KBM-7 (cell line): ENCODE data around the gene HGF.

Experiments
- DNase-seq: peaks from one replicate; pipeline ENCODE4 v3.0.0-alpha.2; 2015
- in situ Hi-C: fragments of 300-500 bp; cut with MboI; formaldehyde crosslinking; loops from 2 replicates; pipeline ENCODE4 v1.14.3; 2020; ENCODE audit warnings: low sequenced_read_pairs, low pct_unique_long_range_greater_than_20kb, mixed read lengths

Gene HGF

GRCh38 chr7:81690688-81691087 is 79.2 kb downstream of the HGF start:
- no peak for DNase-seq
- in situ Hi-C loops, result no loop called here

DNA sequence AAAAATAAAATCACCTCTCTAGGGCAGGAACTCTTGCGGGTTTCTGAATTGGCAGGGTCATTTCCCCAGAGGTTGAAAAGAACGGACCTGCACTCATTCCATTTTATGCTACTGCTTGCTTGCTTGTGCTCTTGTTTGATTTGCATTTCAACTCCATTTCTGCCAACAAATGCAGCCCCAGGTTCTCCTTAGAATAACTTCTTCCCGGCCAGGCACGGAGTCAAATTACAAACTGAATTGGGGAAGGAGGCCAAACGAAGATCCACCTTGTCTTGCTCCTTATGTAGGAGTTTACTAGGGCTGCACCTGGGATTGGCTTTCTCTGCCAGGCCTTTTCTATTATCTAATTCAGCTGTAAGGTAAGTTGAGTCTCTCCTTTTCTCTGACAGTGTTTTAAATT is 79.6 kb downstream of the HGF start:
- DNase-seq, result no peak
- in situ Hi-C loops, result no loop called here

DNA sequence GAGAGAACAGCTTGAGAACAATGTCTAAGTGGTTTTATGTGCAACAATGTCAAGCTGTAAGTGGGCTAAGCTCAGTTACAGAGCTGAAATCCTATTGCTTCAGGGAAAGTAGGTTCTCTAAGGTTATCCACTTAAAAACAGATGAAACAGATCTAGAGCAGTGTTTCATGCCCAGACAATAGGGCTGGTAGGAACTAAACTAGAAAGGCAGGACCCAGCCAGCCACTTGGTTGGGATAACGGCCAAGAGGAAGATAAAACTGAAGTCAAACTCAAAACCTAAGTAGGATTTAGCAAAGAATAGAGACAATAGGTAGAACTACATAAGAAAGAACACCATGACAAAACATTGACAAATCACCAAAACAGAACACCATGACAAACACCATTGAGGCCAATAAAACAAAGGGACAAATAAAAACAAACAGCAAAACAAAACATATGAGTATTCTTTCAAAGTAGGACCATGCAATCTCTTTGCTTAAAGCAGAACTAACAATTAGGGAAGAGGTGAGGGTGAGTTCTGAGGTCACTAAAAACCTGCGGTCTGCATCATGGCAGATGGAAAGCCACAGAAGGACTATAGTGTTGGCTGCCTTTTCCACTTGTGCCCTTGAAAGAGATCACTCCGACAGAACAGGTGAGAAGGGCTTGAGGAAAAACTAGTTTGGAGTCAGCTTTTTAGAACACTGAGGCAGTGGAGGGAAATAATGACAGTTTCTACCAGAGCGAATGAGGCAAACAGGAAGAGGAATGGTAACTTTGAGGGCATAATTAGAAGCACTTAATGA is 81.0 kb downstream of the HGF start:
- in situ Hi-C loops, result no loop called here

GRCh38 chr7:81687062-81687461 is 82.8 kb downstream of the HGF start:
- DNase-seq, result no peak
- in situ Hi-C loops, result no loop called here

More for the DNA sequence above, 81.0 kb downstream of the HGF start:
- peak; percentile 60 for DNase-seq

DNA sequence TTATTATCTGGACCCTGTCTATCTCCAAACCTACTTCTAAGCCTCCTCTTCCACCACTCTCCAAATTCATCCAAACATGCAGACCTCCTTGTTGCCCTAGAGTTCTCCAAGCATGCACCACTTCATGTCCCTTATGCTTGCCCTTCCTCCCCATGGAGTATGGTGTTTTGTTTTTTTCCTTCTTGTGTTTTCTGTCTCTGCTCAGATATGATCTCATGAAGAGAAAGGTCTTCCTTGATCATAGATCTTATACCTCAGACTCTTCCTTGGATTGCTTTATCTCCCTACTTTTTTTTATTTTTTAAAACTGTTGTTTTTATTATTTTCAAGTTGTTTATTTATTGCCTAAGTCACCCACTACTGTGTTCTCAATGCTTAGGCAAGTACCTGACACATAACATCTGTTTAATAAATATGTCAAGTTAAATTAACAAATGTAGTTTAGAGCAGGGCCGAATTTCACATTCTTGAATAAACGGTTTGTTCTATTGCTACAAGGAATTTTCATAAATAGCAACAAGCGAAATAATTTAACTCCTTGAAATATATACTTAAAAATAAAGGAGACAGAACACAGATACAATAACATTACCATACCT is 84.5 kb downstream of the HGF start:
- in situ Hi-C loops, result no loop called here
- no peak for DNase-seq

DNA sequence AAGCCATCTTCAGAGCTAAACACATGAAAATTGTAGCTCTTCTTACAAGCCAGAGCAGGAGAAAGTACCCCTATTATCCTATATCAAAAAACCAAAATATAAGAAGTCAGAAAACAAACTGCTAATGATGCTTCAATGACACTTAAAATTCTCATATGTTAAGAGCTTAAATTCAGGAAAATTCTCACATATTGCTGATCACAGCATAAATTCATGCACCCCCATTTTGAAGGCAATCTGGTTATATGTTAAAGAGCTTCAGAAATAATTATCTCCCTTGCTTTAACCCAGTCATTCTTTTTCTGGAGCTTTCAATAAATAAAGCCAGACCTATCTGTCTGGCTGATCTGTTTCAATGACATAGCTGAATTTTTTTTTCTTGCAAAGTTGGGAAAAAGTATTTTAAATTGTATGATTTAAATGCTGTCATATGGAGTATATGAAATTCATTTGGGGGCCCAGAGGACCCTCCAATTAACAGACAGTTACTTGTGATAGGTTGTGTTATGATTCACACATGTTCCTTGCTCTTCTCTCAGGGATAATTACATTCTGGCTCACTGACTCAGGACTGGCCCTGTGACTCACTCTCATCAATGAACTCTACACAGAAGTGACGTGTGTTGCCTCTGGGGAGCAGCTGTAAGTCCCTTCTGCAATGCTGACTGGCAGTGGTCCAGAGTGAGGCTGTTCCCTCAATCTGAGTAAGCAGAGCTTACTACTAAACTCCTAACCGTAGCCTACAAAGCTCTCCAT is 85.2 kb downstream of the HGF start:
- in situ Hi-C loops, result no loop called here
- DNase-seq, result peak; percentile 70

DNA sequence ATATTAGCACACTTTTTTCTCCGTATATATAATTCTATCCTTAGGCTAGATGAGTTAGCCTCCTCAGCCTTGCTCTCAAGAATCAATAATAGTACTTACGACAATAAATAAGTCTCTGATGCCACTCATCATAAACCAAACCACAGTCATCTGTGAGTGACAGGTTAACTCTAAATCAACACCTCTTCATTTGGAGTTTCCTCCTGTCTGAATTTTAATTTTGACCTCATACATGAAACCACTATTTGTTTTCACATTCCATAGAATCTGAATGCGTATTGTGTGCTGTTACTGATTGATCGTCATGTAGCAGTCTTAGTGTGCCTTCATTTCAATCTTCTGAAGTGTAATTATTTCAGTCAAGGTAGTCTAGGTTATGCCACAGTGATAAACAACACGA is 85.8 kb downstream of the HGF start:
- DNase-seq, result no peak
- in situ Hi-C loops, result no loop called here

GRCh38 chr7:81682873-81683272 is 87.0 kb downstream of the HGF start:
- in situ Hi-C loops, result no loop called here
- no peak for DNase-seq

DNA sequence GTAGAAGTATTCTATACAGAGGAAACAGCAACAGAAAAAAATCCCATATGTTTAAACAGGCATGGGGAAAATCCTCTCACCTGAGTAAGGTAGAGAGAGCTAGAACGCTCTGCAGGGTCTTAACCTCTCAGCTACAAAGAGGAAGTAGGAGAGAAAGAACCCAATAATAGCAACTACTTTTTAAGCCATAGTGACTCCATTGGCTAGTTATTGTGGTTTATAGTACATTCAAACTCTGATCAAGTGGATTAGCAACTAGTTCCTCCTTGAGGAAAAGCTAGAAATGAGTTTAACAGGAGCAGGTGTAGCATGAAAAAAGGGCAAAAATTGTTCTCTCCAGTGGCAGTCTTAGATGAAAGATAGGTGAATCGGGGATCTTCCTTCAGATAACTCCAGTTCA is 89.7 kb downstream of the HGF start:
- DNase-seq, result peak; percentile 21
- in situ Hi-C loops, result no loop called here

DNA sequence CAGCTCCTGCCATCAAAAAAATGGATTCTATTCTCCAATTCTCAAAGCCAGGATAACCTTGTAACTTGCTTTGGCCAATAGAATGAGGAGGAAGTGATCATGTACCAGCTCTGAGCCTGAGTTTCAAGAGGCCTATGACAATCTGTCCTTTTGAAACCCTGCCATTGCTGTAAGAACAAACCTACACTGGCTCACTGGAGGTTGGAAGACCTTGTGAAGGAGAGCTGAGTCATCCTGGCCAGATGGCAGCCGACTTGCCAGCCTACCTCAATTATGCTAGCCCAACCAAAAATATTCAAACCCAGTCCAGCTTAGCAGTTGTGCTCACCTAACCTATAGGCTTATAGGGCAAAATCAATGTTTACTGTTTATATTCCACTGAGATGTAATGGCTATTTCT is 93.0 kb downstream of the HGF start:
- in situ Hi-C loops, result no loop called here
- DNase-seq, result no peak

GRCh38 chr7:81676105-81676811 is 93.6 kb downstream of the HGF start:
- no peak for DNase-seq
- in situ Hi-C loops, result no loop called here

DNA sequence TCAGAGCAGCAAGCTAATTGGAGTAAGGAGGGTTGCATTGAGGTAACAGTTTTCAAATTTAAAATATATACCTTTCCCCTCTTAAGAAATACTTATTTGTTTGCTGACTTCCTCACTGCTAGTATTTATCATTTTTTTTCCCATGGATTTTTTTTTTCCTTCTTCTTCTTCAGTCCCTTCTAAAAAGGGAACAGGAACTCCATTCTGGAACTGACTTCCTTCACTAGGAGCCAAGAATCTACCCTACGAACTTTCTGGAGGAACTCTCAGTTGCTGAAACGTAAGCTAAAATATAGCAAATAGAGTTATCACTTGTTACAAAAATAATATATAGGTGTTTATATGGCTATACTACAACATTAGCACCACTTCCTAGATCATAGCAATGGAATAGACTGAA is 95.4 kb downstream of the HGF start:
- in situ Hi-C loops, result no loop called here
- DNase-seq, result no peak

GRCh38 chr7:81672872-81673271 is 97.0 kb downstream of the HGF start:
- no peak for DNase-seq
- in situ Hi-C loops, result no loop called here

- in situ Hi-C loops, result no loop called here
- no peak for DNase-seq
Measured at GRCh38 chr7:81669476-81670105, 100.3 kb downstream of the HGF start.

DNA sequence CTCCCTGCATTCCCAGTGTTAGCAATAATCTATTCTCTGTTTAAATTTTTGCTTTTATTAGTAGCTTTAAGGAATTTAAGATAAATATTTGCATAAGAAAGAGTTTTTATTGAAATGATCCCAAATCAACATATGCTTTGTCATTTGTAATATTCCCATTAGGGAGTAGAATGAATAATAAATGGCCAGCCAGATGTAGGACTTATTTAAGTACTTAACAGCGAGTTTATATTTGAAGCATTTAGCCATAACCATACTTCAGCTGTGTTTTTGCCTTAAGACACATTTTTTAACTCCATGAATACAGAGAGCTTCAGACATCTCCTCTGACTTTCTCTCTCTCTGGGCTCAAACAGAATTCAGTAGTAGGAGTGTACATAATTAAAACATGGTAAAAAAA is 103.6 kb downstream of the HGF start:
- DNase-seq, result no peak
- in situ Hi-C loops, result no loop called here

DNA sequence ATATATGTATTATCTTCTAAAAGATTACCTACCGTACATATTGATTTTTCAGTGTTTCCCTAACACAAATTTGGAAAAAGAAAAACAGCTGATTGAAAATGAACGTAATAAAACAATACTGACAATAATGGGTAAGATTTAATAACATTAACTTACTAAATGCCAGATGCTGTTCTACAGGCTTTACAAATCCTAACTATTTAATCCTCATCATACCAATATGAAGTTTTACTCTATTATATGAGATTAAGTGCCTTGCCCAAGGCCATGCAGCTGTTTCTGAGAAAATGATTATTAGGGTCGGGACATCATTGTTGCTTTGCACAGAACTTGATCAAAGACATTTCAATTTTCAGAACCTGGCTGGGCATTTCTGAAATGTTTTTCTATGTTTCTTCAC is 104.6 kb downstream of the HGF start:
- DNase-seq, result no peak
- in situ Hi-C loops, result no loop called here

DNA sequence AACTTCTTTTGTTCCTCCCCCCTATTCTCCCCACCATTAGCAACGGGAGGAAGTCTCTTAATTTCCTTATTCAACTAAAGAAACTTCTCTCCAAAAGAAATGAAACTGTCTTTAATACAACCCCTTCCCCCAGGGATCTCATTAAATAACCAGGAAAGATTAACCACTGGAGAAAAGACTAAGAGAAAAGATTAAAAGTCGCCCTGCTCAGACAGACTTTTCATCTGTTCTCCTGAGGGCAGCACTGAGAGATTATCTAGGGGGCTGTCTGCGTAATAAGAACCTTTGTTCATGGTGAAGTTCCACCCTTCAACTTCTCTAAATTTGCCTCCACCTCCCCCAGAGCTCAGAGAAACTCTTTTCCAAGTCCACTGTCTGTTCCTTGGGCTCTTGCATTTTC is 105.5 kb downstream of the HGF start:
- DNase-seq, result no peak
- in situ Hi-C loops, result no loop called here

- in situ Hi-C loops, result no loop called here
- DNase-seq, result no peak
Measured at GRCh38 chr7:81662531-81662930, 107.3 kb downstream of the HGF start.

DNA sequence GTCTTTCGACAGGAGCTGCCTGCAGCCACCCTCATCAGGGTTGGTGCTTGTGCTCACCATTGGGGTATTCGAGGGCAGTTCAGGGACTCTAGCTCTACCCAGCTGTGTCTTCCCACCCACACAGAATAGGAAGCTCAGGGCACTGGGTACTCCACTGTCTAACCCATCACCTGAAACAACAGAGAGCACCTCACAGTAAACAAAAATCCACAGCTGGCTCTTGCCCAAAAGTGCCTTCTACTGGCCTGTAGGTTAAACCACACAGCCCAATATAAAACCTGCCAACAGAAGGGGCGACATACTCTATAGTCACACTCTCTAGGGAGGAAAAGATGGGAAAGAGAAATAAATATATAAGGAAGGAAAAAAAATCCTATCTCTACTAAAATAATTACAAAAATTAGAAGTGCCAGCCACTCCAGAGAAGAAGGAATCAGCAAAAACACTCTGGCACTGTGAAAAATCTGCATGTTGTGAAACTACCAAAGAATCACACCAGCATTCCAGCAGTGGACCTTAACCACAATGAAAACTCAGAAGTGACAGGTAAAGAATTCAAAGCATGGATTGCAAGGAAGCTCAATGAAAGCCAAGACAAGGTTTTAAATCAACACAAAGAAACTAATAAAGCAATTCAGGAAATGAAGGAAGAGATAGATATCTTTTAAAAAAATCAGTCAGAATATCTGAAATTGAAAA is 110.0 kb downstream of the HGF start:
- in situ Hi-C loops, result no loop called here
- DNase-seq, result no peak
